Neural cell (in vitro differentiated cells): Measurements from ENCODE around the gene PTTG1IP. TPM values are rescaled to one million over a fixed set of nuclear protein-coding genes. Genes with fewer than 3 reads are reported as not detected.
"Not testable (repeated sequence)": the region's sequence is repeated elsewhere in the genome, so short reads cannot be mapped to it uniquely, and the experiment has no call there.

ENCODE experiments used
- H2AFZ ChIP-seq: fragments of 200-600, 300-800 bp; sonication (generic), shearing (Covaris generic); 2 replicates; pipeline ENCODE4 v1.6.0; 2014; ENCODE audit warnings: low read depth, mild to moderate bottlenecking, antibody characterized with exemption, low read length, moderate library complexity
- H3F3A ChIP-seq: fragments of 200-600 bp; shearing (Covaris generic); 2 replicates; pipeline ENCODE4 v1.6.1; 2016; ENCODE audit warnings: mild to moderate bottlenecking, moderate library complexity, mixed read lengths, antibody characterized with exemption, low read length; ENCODE audit not compliant: insufficient read depth, poor library complexity, severe bottlenecking
- H3K27ac ChIP-seq: fragments of 200-600, 300-800 bp; sonication (generic), shearing (Covaris generic); 2 replicates; pipeline ENCODE4 v1.5.1; 2014; ENCODE audit warnings: mild to moderate bottlenecking, low read length, moderate library complexity
- H3K27me3 ChIP-seq: fragments of 300-800, 200-600 bp; sonication (generic), shearing (Covaris generic); 2 replicates; pipeline ENCODE4 v1.6.0; 2014; ENCODE audit warnings: mild to moderate bottlenecking, low read depth, low read length, moderate library complexity; ENCODE audit not compliant: insufficient read depth
- H3K36me3 ChIP-seq: fragments of 300-800, 200-600 bp; sonication (generic), shearing (Covaris generic); 2 replicates; pipeline ENCODE4 v1.5.1; 2014; ENCODE audit warnings: mild to moderate bottlenecking, antibody characterized with exemption, low read length, moderate library complexity; ENCODE audit not compliant: insufficient read depth
- H3K4me2 ChIP-seq: fragments of 300-800, 200-600 bp; sonication (generic), shearing (Covaris generic); 2 replicates; pipeline ENCODE4 v1.6.0; 2014; ENCODE audit warnings: mild to moderate bottlenecking, low read length
- H3K4me3 ChIP-seq: fragments of 300-800, 200-600 bp; sonication (generic), shearing (Covaris generic); 2 replicates; pipeline ENCODE4 v1.5.1; 2014; ENCODE audit warnings: mild to moderate bottlenecking, low read length, moderate library complexity
- H3K79me2 ChIP-seq: fragments of 200-600 bp; shearing (Covaris generic); replicated peaks from 2 replicates; pipeline ENCODE4 v1.6.0; 2014; ENCODE audit warnings: mild to moderate bottlenecking, low read length, moderate library complexity; ENCODE audit not compliant: insufficient read depth
- H3K9ac ChIP-seq: fragments of 300-800, 200-600 bp; sonication (generic), shearing (Covaris generic); 2 replicates; pipeline ENCODE4 v1.6.1; 2016; ENCODE audit warnings: mild to moderate bottlenecking, low read length, mixed read lengths
- H3K9me2 ChIP-seq: fragments of 200-600 bp; shearing (Covaris generic); 2 replicates; pipeline ENCODE4 v1.6.1; 2016; ENCODE audit warnings: mild to moderate bottlenecking, low read length, mixed read lengths; ENCODE audit not compliant: insufficient read depth
- H3K9me3 ChIP-seq: fragments of 200-600, 300-800 bp; sonication (generic), shearing (Covaris generic); 2 replicates; pipeline ENCODE4 v1.6.1; 2016; ENCODE audit warnings: mild to moderate bottlenecking, mixed run types, low read length, moderate library complexity, mixed read lengths
- H4K20me1 ChIP-seq: fragments of 200-600 bp; shearing (Covaris generic); 2 replicates; pipeline ENCODE4 v1.6.1; 2016; ENCODE audit warnings: mild to moderate bottlenecking, mixed run types; ENCODE audit not compliant: insufficient read depth
- EP300 ChIP-seq: fragments of 450-650 bp; conservative IDR thresholded peaks from 2 replicates; pipeline ENCODE4 v1.6.1; 2014; ENCODE audit warnings: antibody characterized with exemption, mild to moderate bottlenecking, moderate library complexity; ENCODE audit not compliant: poor library complexity, severe bottlenecking
- EZH2 ChIP-seq: fragments of 200-600, 300-800 bp; shearing (Covaris generic), sonication (generic); IDR thresholded peaks from 2 replicates; pipeline ENCODE4 v1.6.1; 2014; ENCODE audit warnings: antibody characterized with exemption, low read length, borderline replicate concordance, mild to moderate bottlenecking; ENCODE audit not compliant: insufficient read depth, poor library complexity, severe bottlenecking
- MXI1 ChIP-seq: fragments of 450-650 bp; conservative IDR thresholded peaks from 2 replicates; pipeline ENCODE4 v1.6.1; 2014; ENCODE audit warnings: antibody characterized with exemption, mild to moderate bottlenecking; ENCODE audit not compliant: poor library complexity, severe bottlenecking
- POLR2AphosphoS5 ChIP-seq: IDR thresholded peaks from 2 replicates; pipeline ENCODE4 v1.6.1; 2012
- RAD21 ChIP-seq: fragments of 450-650 bp; conservative IDR thresholded peaks from 2 replicates; pipeline ENCODE4 v1.6.1; 2014; ENCODE audit warnings: antibody characterized with exemption, mild to moderate bottlenecking, moderate library complexity
- SMC3 ChIP-seq: fragments of 450-650 bp; conservative IDR thresholded peaks from 2 replicates; pipeline ENCODE4 v1.6.1; 2014; ENCODE audit warnings: antibody characterized with exemption, mild to moderate bottlenecking, moderate library complexity; ENCODE audit not compliant: poor library complexity
- TAF1 ChIP-seq: IDR thresholded peaks from 2 replicates; pipeline ENCODE4 v1.6.1; 2012; ENCODE audit warnings: low read depth
- polyA plus RNA-seq: library from polyadenylated mRNA; depleted of rRNA; stranded (reverse); fragments of >200 nt; gene quantifications from 2 replicates; pipeline ENCODE4 v1.2.3, GENCODE V29; 2014
- TF ChIP-seq, protein P1 (sequence below): IDR thresholded peaks from 2 replicates; pipeline ENCODE4 v1.6.1; 2012; ENCODE audit warnings: borderline replicate concordance
- TF ChIP-seq, protein P2 (sequence below): fragments of 450-650 bp; IDR thresholded peaks from 2 replicates; pipeline ENCODE4 v1.5.1; 2014; ENCODE audit warnings: antibody characterized with exemption, mild to moderate bottlenecking, moderate library complexity; ENCODE audit not compliant: poor library complexity, severe bottlenecking

PTTG1IP gene
- polyA plus RNA-seq, 1 donor from 2014 or later, result 152 TPM

DNA sequence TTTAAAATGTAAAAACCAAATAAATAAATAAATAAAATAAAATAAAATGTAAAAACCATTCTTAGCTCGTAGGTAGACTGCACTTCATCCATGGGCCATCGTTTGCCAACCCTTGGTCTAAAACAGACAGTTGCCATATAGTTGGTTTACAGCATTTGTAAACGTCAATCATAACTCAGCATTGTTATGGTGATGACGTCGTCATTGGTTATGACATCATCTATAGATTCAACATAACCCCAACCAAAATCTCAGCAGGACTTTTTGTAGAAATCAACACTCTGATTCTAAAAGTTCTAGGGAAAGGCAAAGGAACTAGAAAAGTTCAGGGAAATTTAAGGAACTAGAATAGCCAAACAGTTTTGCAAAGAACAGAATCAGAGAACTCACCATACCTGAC, 39.8 kb downstream of the PTTG1IP start:
- H3K9me3 ChIP-seq, result peaks cover 5% of the 10 kb centered on the region
- no peak overlapping the region for H3K27ac ChIP-seq
- H3K9ac ChIP-seq, result no peak overlapping the region
- H3K4me2 ChIP-seq, result no peak overlapping the region
- no peaks in the 10 kb centered on the region for H3K79me2 ChIP-seq
- H3K4me3 ChIP-seq, result no peak overlapping the region
- no peaks in the 10 kb centered on the region for H3K9me2 ChIP-seq
- H3K27me3 ChIP-seq, result no peaks in the 10 kb centered on the region
- TF ChIP-seq EP300 (no peak), SMC3 (no peak), POLR2AphosphoS5 (no peak), MXI1 (no peak), RAD21 (no peak), TAF1 (no peak)
- TF ChIP-seq, protein P1, sequence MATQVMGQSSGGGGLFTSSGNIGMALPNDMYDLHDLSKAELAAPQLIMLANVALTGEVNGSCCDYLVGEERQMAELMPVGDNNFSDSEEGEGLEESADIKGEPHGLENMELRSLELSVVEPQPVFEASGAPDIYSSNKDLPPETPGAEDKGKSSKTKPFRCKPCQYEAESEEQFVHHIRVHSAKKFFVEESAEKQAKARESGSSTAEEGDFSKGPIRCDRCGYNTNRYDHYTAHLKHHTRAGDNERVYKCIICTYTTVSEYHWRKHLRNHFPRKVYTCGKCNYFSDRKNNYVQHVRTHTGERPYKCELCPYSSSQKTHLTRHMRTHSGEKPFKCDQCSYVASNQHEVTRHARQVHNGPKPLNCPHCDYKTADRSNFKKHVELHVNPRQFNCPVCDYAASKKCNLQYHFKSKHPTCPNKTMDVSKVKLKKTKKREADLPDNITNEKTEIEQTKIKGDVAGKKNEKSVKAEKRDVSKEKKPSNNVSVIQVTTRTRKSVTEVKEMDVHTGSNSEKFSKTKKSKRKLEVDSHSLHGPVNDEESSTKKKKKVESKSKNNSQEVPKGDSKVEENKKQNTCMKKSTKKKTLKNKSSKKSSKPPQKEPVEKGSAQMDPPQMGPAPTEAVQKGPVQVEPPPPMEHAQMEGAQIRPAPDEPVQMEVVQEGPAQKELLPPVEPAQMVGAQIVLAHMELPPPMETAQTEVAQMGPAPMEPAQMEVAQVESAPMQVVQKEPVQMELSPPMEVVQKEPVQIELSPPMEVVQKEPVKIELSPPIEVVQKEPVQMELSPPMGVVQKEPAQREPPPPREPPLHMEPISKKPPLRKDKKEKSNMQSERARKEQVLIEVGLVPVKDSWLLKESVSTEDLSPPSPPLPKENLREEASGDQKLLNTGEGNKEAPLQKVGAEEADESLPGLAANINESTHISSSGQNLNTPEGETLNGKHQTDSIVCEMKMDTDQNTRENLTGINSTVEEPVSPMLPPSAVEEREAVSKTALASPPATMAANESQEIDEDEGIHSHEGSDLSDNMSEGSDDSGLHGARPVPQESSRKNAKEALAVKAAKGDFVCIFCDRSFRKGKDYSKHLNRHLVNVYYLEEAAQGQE, result no peak
- TF ChIP-seq, protein P2, sequence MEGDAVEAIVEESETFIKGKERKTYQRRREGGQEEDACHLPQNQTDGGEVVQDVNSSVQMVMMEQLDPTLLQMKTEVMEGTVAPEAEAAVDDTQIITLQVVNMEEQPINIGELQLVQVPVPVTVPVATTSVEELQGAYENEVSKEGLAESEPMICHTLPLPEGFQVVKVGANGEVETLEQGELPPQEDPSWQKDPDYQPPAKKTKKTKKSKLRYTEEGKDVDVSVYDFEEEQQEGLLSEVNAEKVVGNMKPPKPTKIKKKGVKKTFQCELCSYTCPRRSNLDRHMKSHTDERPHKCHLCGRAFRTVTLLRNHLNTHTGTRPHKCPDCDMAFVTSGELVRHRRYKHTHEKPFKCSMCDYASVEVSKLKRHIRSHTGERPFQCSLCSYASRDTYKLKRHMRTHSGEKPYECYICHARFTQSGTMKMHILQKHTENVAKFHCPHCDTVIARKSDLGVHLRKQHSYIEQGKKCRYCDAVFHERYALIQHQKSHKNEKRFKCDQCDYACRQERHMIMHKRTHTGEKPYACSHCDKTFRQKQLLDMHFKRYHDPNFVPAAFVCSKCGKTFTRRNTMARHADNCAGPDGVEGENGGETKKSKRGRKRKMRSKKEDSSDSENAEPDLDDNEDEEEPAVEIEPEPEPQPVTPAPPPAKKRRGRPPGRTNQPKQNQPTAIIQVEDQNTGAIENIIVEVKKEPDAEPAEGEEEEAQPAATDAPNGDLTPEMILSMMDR, result no peak
- H3F3A ChIP-seq, result no peaks in the 10 kb centered on the region
- H4K20me1 ChIP-seq, result no peaks in the 10 kb centered on the region
- no peaks in the 10 kb centered on the region for H3K36me3 ChIP-seq
- no peak overlapping the region for H2AFZ ChIP-seq

DNA sequence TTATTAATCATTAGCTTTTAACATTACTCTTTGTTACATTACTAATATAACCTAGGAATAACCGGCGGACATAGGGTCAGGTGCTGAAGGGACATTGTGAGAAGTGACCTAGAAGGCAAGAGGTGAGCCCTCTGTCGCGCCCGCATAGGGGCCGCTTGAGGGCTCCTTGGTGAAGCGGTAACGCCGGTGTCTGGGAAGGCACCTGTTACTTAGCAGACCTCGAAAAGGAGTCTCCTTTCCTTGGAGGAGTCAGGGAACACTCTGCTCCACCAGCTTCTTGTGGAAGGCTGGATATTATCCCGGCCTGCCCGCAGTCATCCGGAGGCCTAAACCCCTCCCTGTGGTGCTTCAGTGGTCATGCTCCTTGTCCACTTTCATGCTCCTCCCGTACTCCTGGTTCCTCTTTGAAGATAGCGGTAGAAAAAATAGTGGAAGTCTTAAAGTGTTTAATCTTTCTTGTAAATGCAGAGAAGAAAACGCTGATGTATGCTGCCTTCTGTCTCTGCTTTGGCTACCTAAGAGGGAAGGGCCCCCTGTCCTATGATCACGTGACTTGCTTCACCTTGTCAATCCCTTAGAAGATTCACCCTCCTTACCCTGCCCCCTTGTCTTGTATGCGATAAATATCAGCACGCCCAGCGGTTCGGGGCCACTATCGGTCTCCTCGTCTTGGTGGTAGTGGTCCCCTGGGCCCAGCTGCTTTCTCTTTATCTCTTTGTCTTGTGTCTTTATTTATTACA, 40.8 kb downstream of the PTTG1IP start:
- H3K27me3 ChIP-seq, H3K79me2 ChIP-seq, H3K27ac ChIP-seq, H3K9me3 ChIP-seq, H3K36me3 ChIP-seq, H4K20me1 ChIP-seq, H3K4me2 ChIP-seq, H3K9me2 ChIP-seq, H3F3A ChIP-seq, H3K9ac ChIP-seq, H3K4me3 ChIP-seq, H2AFZ ChIP-seq: not testable (repeated sequence)

DNA sequence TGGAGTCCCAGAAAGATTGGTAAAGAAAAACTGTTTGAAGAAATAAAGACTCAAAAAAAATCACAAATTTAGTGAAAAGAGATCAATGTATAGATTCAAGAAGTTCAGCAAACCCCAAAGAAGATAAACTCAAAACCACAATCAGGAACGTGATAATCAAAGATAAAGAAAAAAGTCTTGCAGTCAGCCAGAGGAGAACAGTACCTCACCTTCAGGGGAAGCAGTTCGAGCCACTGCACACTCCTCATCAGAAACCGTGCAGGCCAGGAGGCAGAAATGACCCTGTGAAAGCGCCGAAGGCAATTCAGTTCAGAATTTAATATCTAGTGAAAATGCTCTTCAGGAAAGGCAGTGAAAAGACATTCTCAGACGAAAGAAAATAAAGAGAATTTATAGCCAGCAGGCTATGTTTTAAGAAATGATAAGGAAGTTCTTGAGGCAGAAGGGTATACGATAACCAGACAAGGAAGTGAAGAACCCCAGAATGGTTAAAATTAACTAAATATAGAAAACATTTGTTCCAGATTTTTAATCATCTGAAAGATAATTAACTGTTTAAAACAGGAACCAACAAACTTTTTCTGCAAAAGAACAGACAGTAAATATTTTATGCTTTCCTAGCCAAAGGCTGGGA, 42.1 kb downstream of the PTTG1IP start:
- no peaks in the 10 kb centered on the region for H3K9me2 ChIP-seq
- H2AFZ ChIP-seq, result no peak overlapping the region
- no peak overlapping the region for H3K27ac ChIP-seq
- H3K27me3 ChIP-seq, result no peaks in the 10 kb centered on the region
- TF ChIP-seq, protein P1, result no peak
- TF ChIP-seq RAD21 (no peak), EZH2 (no peak), SMC3 (no peak), TAF1 (no peak), MXI1 (no peak), EP300 (no peak), POLR2AphosphoS5 (no peak)
- TF ChIP-seq, protein P2, result no peak
- H3K9me3 ChIP-seq, result peaks cover 5% of the 10 kb centered on the region
- no peaks in the 10 kb centered on the region for H3K79me2 ChIP-seq
- H3K9ac ChIP-seq, result no peak overlapping the region
- H3K4me2 ChIP-seq, result no peak overlapping the region
- H4K20me1 ChIP-seq, result no peaks in the 10 kb centered on the region
- no peak overlapping the region for H3K4me3 ChIP-seq
- H3K36me3 ChIP-seq, result no peaks in the 10 kb centered on the region
- H3F3A ChIP-seq, result no peaks in the 10 kb centered on the region
